Erythroblast (primary cell): ENCODE results near the gene GALNT9.
"Not testable (repeated sequence)": the region's sequence is repeated elsewhere in the genome, so short reads cannot be mapped to it uniquely, and the experiment has no call there.

ENCODE experiments used
- DNase-seq, 2 experiments: peaks; one replicate each; lab custom pipeline; 2025; lab: John Stamatoyannopoulos, UW
- GATA1 ChIP-seq: IDR thresholded peaks from 2 replicates; pipeline ENCODE4 v1.6.1; 2011; ENCODE audit warnings: low read depth, mild to moderate bottlenecking, control low read depth, low read length, moderate library complexity
- POLR2A ChIP-seq: IDR thresholded peaks from 2 replicates; pipeline ENCODE4 v1.6.1; 2011; ENCODE audit warnings: mild to moderate bottlenecking, low read length

Gene GALNT9

DNA sequence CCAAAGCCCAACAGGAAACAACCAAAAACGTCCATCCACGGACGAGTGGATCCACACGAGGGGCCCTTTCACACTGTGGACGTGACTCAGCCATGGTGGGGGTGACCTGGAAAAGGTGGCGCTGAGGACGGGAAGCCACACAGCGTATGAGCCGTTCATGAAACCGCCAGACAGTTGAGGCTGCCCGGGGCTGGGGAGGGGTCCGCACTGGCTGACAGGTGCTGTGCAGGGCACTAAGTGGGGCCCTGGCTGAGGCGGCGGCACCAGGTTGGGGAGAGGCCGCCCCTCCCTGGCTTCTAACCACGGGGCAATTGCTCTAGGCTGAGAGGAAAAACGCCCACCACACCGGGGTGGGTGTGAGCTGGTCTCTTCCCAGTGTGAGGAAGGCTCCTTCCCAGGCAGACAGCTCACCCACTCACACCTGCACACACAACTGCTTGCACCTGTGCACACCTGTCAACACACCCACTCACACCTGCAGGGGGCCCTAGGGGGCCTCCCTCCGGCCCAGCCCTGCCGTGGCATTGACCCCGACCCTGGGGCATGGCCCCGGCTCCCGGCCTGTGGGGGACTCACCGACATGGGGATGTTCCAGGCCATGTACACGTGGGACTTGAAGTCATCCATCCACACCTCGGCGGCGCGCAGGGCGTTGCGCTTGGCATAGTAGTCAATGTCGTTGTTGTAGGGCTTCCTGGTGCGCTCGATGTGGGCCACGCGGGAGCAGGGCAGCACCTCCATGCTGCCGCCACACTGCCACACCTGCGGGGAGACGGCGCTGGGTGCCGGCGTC is 126.3 kb downstream of the GALNT9 start:
- no peak for DNase-seq
- no peak for TF ChIP-seq POLR2A
- no peak for TF ChIP-seq GATA1

DNA sequence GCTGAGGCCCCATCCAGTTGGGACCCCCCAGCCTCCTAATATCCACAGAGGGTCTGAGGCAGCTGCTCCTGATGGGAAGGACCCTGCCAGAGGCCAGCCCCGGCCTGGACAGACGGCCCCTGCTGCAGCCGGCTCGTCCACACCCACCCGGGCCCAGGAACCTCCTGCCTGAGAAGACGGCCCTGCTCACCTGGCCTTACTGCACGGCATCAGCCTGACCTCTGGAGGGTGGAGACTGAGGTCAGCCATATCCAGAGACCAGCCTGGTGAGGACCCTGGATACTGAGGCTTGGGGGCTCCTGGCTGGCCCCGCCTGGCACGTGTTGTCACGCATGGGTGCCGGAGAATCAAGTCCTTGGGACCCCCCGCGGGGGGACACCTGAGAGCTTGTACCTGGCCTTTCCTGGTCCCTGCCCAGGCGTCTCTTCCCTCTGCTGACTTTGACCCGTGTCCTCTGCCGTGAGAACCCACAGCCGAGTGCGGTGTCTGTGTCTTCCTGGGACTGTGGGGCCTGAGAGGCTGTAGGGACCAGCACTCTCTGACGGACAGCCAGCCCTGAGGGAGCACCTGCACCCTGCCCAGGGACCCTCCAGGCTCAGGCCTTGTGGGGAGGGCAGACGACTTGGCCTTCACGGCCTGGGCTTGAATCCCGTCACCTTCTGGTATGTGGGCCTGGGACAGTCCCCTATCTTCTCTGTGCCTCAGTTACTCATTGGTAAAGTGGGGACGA is 127.8 kb downstream of the GALNT9 start:
- no peak for DNase-seq
- TF ChIP-seq POLR2A: no peak
- no peak for TF ChIP-seq GATA1

- TF ChIP-seq GATA1 (no peak), POLR2A (no peak)
- DNase-seq: no peak
Observed at GRCh38 chr12:132200800-132201199, 128.6 kb downstream of the GALNT9 start.

DNA sequence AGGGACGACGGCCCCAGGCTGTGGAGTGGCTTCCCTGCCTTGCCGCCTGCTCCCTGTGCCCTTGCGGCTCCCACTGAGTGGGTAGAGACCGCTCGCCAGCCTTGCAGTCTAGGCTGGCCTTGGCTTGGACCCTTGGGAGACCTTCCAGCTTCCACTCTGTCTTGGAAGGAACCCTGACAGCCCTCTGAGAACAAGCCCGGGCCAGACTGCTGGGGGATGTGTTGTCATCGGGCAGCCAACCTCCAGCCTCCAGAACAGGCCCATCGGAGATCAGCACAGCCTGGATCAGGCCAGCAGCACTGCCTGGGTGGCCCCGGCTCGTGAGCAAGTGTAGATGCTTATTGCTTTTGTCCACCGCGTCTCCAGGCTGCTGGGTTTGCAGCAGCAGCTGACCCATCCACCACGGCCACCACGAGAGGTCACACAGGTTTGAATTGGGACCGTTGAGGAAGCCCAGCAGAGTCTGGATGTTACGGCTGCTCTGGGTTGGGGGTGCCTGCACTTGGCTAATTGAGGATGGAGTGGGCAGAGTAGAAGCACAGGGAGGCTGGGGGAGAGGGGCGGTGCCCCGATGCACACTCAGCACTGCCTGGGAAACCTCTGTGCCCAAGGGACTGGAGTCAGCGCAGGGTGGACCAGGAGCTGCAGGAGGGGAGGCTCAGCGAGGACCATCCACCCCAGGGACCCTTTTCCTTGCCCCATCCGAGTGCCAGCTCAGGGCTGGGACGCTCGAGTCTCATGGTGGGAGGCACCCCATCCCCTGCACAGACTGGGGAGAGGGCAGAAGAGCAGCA is 129.7 kb downstream of the GALNT9 start:
- DNase-seq: no peak
- TF ChIP-seq GATA1 (no peak), POLR2A (no peak)

GRCh38 chr12:132199101-132199500 is 130.3 kb downstream of the GALNT9 start:
- no peak for TF ChIP-seq GATA1
- TF ChIP-seq POLR2A: no peak

DNA sequence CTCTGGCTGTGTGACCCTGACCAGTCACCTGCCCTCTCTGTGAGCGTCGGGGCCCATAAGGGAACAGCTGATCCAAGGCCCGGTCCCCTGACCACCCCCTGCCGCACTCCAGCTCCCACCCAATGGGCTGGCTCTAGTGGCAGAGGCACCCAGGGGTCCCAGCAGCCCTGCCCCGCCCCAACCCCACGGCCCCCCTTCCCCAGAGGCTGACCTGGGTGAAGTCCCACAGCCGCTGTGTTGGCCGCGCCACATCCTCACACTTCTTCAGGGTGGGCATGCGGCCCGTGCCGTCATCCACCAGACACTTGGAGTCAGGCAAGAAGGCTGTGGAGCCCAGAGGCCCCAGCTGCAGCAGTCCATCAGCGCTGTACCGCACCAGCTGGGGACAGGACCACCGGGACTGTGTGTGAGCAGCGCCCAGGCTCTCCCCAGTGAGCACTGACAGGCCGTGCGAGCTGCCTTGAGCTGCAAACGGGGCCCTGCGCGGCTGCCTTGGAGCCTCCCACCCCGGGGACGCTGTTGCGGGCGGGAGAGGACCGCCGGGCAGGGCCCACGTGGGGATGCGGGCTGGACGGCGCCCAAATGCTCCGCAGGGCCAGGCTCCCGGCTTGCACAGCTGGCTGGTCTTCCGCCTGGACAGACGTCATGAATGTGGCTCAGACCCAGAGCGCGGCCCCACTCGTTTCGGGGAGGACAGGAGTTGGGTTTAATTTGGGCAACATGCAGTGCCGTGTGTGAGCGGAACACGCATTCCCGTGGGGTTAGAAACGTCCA is 131.6 kb downstream of the GALNT9 start:
- TF ChIP-seq GATA1 (no peak), POLR2A (no peak)
- no peak for DNase-seq

More at GRCh38 chr12:132199101-132199500, 130.3 kb downstream of the GALNT9 start:
- no peak for DNase-seq

GRCh38 chr12:132196873-132197390 is 132.5 kb downstream of the GALNT9 start:
- TF ChIP-seq POLR2A: no peak
- TF ChIP-seq GATA1: no peak
- DNase-seq: no peak

DNA sequence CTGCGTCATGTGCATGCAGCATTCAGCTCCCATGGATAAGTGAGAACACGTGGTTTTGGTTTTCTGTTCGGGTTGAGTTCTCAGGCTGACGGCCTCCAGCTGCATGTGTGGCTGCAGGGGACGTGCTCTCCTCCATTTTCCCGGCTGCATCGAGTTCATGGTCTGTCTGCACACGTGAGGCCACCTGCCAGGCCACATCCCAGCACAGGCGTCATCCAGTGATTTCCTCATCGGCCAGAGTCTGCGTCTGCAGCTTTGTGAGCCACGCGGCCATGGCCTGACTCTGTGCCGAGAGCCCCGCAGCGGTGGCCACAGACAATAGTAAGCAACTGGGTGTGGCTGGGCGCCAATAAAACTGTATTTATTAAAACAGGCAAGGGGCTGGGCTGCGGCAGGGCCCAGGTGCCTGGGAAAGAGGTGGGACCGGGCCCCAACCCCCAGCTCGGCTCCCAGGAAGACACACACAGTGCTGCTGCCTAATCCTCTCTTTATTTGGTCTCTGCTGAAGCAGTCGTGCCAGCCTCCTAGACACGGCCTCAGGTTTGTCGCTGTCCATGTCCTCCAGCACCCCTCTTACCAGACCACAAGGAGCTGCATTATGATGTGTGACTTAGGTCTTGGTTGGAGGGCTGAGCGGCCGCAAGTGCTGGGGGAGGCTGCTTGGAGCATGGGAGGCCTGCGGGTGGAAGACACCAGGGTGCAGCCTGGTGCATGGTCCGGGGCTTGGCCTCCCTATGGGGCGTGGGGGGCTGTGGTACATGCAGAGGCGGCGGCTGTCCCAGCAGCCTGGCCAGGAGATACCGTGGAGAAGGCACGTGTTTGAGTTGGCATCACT is 133.1 kb downstream of the GALNT9 start:
- DNase-seq: no peak
- no peak for TF ChIP-seq GATA1
- TF ChIP-seq POLR2A: no peak

- not testable (repeated sequence) for DNase-seq
Observed at GRCh38 chr12:132195242-132195641, 134.1 kb downstream of the GALNT9 start.

- no peak for DNase-seq
- no peak for TF ChIP-seq GATA1
- TF ChIP-seq POLR2A: no peak
Observed at GRCh38 chr12:132194556-132194955, 134.8 kb downstream of the GALNT9 start.

GRCh38 chr12:132194056-132194455 is 135.3 kb downstream of the GALNT9 start:
- TF ChIP-seq POLR2A: no peak
- TF ChIP-seq GATA1: no peak
- DNase-seq: peak; percentile 44 to 47

GRCh38 chr12:132191715-132192553 is 137.5 kb downstream of the GALNT9 start:
- no peak for TF ChIP-seq POLR2A
- no peak for DNase-seq
